Gastroesophageal sphincter (tissue), 4 donors: Measurements from ENCODE around the gene REN. TPM values are rescaled to one million over a fixed set of nuclear protein-coding genes. Genes with fewer than 3 reads are reported as not detected.

Experiments
- ATAC-seq: fragments of 150-250 bp; one replicate; pipeline ENCODE4 v1.9.1; 2016; ENCODE audit warnings: mild to moderate bottlenecking, moderate library complexity
- H3K27ac ChIP-seq, 4 donors: fragments of 200-600 bp; sonication (generic) in 3 of 4; 1 replicate in 3 of 4; 2 replicates in 1 of 4; pipeline ENCODE4 v1.5.1; 2016 to 2019
- H3K27me3 ChIP-seq: fragments of 200-600 bp; sonication (generic); one replicate; pipeline ENCODE4 v1.5.1; 2019
- H3K36me3 ChIP-seq, 2 donors: fragments of 200-600 bp; sonication (generic); one replicate each; pipeline ENCODE4 v1.5.1; 2019; ENCODE audit warnings: control low read depth in 1 of 2
- H3K4me1 ChIP-seq, 3 donors: fragments of 200-600 bp; sonication (generic); 1 replicate in 2 of 3; 2 replicates in 1 of 3; pipeline ENCODE4 v1.5.1; 2016 to 2019; ENCODE audit warnings: control low read depth in 2 of 3
- H3K4me3 ChIP-seq, 2 donors: fragments of 200-600 bp; sonication (generic); one replicate each; pipeline ENCODE4 v1.5.1; 2019; ENCODE audit warnings: mild to moderate bottlenecking in 1 of 2, moderate library complexity in 1 of 2
- H3K9me3 ChIP-seq, 3 donors: fragments of 200-600 bp; sonication (generic); one replicate each; pipeline ENCODE4 v1.5.1; 2017 to 2019; ENCODE audit warnings: control low read depth in 2 of 3
- CTCF ChIP-seq, 4 experiments: fragments of 200-600 bp in 2 of 4; fragments of 450-650 bp in 2 of 4; sonication (generic) in 1 of 4; IDR thresholded peaks; one replicate each; pipeline ENCODE4 v1.5.1; 2017 to 2019; ENCODE audit warnings: antibody characterized with exemption in 4 of 4, mild to moderate bottlenecking in 2 of 4, moderate library complexity in 2 of 4
- EP300 ChIP-seq: sonication (generic); formaldehyde crosslinking; IDR thresholded peaks from one replicate; pipeline ENCODE4 v1.6.1; 2017; ENCODE audit warnings: antibody characterized with exemption, mild to moderate bottlenecking
- POLR2A ChIP-seq, 2 donors: fragments of 450-650 bp; IDR thresholded peaks; one replicate each; pipeline ENCODE4 v1.6.1; 2017; ENCODE audit warnings: antibody characterized with exemption in 2 of 2, mild to moderate bottlenecking in 2 of 2, moderate library complexity in 1 of 2
- POLR2AphosphoS5 ChIP-seq: sonication (generic); formaldehyde crosslinking; IDR thresholded peaks from one replicate; pipeline ENCODE4 v1.6.1; 2017; ENCODE audit warnings: antibody characterized with exemption
- WGBS, 2 donors: methylation state at CpG; one replicate each; pipeline ENCODE4 v1.1.5; 2018; ENCODE audit warnings: low coverage in 1 of 2; 5-methylcytosine and 5-hydroxymethylcytosine counted together
- total RNA-seq, 4 donors: library from RNA; depleted of rRNA; stranded (reverse); fragments of >200 nt; gene quantifications; one replicate each; pipeline ENCODE4 v1.1.0, GENCODE V29; 2016

REN gene
- total RNA-seq, 4 donors from 2014 or later, result not detected

- no peak for TF ChIP-seq POLR2AphosphoS5
- TF ChIP-seq POLR2A (IDR thresholded peaks at IDR 0.05), result no peak
- TF ChIP-seq CTCF (IDR thresholded peaks at IDR 0.05), result no peak
- TF ChIP-seq EP300, result no peak
- Histone ChIP-seq H3K9me3 (no peaks in the 10 kb centered on the region), H3K4me1 (peaks cover 0 to 9% (median 0%) of the 10 kb centered on the region in 3 donors), H3K27me3 (peaks cover 90% of the 10 kb centered on the region), H3K36me3 (no peaks in the 10 kb centered on the region), H3K27ac (no peak overlapping the region), H3K4me3 (no peak overlapping the region)
- 82 to 87% methylated on average over 3 to 7 of the region's 11 CpGs for WGBS, 2 donors
- ATAC-seq, result no peak
Measured at GRCh38 chr1:204188959-204189639, 23.0 kb upstream of the REN start.

GRCh38 chr1:204186597-204186996 is 20.5 kb upstream of the REN start:
- WGBS, 2 donors, result 53 to 58% methylated on average over 5 to 10 of the region's 10 CpGs
- Histone ChIP-seq H3K9me3 (no peaks in the 10 kb centered on the region), H3K4me1 (peaks cover 0 to 9% (median 0%) of the 10 kb centered on the region in 3 donors), H3K27ac (no peak overlapping the region), H3K4me3 (no peak overlapping the region), H3K36me3 (no peaks in the 10 kb centered on the region), H3K27me3 (peaks cover 72% of the 10 kb centered on the region)
- TF ChIP-seq POLR2AphosphoS5 (no peak), POLR2A (IDR thresholded peaks at IDR 0.05) (no peak), CTCF (IDR thresholded peaks at IDR 0.05) (no peak), EP300 (no peak)
- ATAC-seq, result no peak

GRCh38 chr1:204181116-204181515 is 15.0 kb upstream of the REN start:
- H3K36me3 ChIP-seq, result no peaks in the 10 kb centered on the region
- no peak overlapping the region for H3K27ac ChIP-seq
- H3K4me3 ChIP-seq, result no peak overlapping the region
- no peak for ATAC-seq
- peaks cover 51% of the 10 kb centered on the region for H3K27me3 ChIP-seq
- 33 to 83% methylated on average over 1 of the region's 1 CpG for WGBS, 2 donors
- H3K4me1 ChIP-seq, result no peaks in the 10 kb centered on the region
- no peaks in the 10 kb centered on the region for H3K9me3 ChIP-seq
- TF ChIP-seq CTCF (IDR thresholded peaks at IDR 0.05) (no peak), POLR2A (IDR thresholded peaks at IDR 0.05) (no peak), POLR2AphosphoS5 (no peak), EP300 (no peak)

GRCh38 chr1:204180133-204180532 is 14.0 kb upstream of the REN start:
- no peak for ATAC-seq
- H3K9me3 ChIP-seq, result no peaks in the 10 kb centered on the region
- H3K27ac ChIP-seq, result no peak overlapping the region
- H3K4me1 ChIP-seq, result no peaks in the 10 kb centered on the region
- 48 to 68% methylated on average over 4 to 6 of the region's 6 CpGs for WGBS, 2 donors
- no peaks in the 10 kb centered on the region for H3K36me3 ChIP-seq
- peaks cover 50% of the 10 kb centered on the region for H3K27me3 ChIP-seq
- TF ChIP-seq POLR2AphosphoS5 (no peak), EP300 (no peak), CTCF (IDR thresholded peaks at IDR 0.05) (no peak), POLR2A (IDR thresholded peaks at IDR 0.05) (no peak)
- no peak overlapping the region for H3K4me3 ChIP-seq
